K562 (cell line): ENCODE measurements around the gene CD47. TPM values are rescaled to one million over a fixed set of nuclear protein-coding genes. Genes with fewer than 3 reads are reported as not detected.

ENCODE experiments used
- ATAC-seq: fragments of 200-7000 bp; cut with Tn5 transposase; 3 replicates; pipeline ENCODE4 v1.9.1; 2020; ENCODE audit warnings: moderate library complexity
- BruUV-seq: library from RNA; stranded (reverse); fragments of 400-500 nt; replicated peaks from 2 replicates; lab custom pipeline; 2021; lab: Mats Ljungman, UMichigan
- CTCF ChIA-PET: fragments of 300-600 bp; formaldehyde crosslinking; extraction: SDS; loops from one replicate; lab custom pipeline; 2021; ENCODE audit warnings: low intra/inter-chr PET ratio; lab: Yijun Ruan, JAX
- POLR2A ChIA-PET: fragments of 300-600, 350-650 bp; sonication (Branson Sonifier 250); formaldehyde crosslinking; extraction: SDS; loops from one replicate; lab custom pipeline; 2021; ENCODE audit warnings: antibody characterized with exemption, inconsistent platforms; lab: Yijun Ruan, JAX
- DNase-seq, 4 experiments: peaks; one replicate each; pipeline versions ENCODE4 v3.0.0 to v3.0.0-alpha.2; 2011 to 2018; ENCODE audit warnings: low spot score in 3 of 4, mixed read lengths in 3 of 4; ENCODE audit errors: extremely low read depth in 1 of 4
- FAIRE-seq: peaks from 2 replicates; lab custom pipeline; 2011; peaks lifted over from hg19 to GRCh38; lab: Jason Lieb, UNC
- H2AFZ ChIP-seq: 2 replicates; pipeline ENCODE4 v1.6.0; 2011; ENCODE audit warnings: low read depth, low read length, control low read depth, inconsistent platforms
- H3K27ac ChIP-seq: fragments of 200-600 bp; 3 replicates; pipeline ENCODE4 v1.8.0; 2011; ENCODE audit warnings: low read depth, mild to moderate bottlenecking, control low read depth, inconsistent platforms, low read length, moderate library complexity, mixed read lengths; ENCODE audit errors: extremely low read depth
- H3K27me3 ChIP-seq, 2 experiments: fragments of 300-600 bp in 1 of 2; 2 replicates in 1 of 2; 3 replicates in 1 of 2; pipeline versions ENCODE4 v1.6.0 to v1.8.0; 2011; ENCODE audit warnings: inconsistent platforms in 2 of 2, low read length in 2 of 2, mild to moderate bottlenecking in 1 of 2, mixed read lengths in 1 of 2, moderate library complexity in 1 of 2; ENCODE audit not compliant: control insufficient read depth in 2 of 2, insufficient read depth in 2 of 2
- H3K36me3 ChIP-seq: fragments of 300-600 bp; 3 replicates; pipeline ENCODE4 v1.8.0; 2011; ENCODE audit warnings: mild to moderate bottlenecking, low read length, inconsistent platforms; ENCODE audit not compliant: control insufficient read depth, insufficient read depth
- H3K4me1 ChIP-seq, 2 experiments: fragments of 200-600 bp in 1 of 2; replicated peaks in 1 of 2; 2 replicates in 1 of 2; 3 replicates in 1 of 2; pipeline versions ENCODE4 v1.5.1 to v1.8.0; 2011; ENCODE audit warnings: inconsistent platforms in 2 of 2, low read length in 2 of 2, mild to moderate bottlenecking in 1 of 2, mixed read lengths in 1 of 2, moderate library complexity in 1 of 2; ENCODE audit not compliant: control insufficient read depth in 2 of 2, insufficient read depth in 2 of 2
- H3K4me2 ChIP-seq: 2 replicates; pipeline ENCODE4 v1.6.1; 2011; ENCODE audit warnings: low read length, control low read depth, inconsistent platforms, mixed read lengths; ENCODE audit not compliant: insufficient read depth
- H3K4me3 ChIP-seq: fragments of 200-600 bp; sonication (generic), shearing (Covaris generic); 2 replicates; pipeline ENCODE4 v1.5.1; 2016; ENCODE audit warnings: control low read depth, inconsistent platforms
- H3K79me2 ChIP-seq: fragments of 200-600 bp; 3 replicates; pipeline ENCODE4 v1.8.0; 2011; ENCODE audit warnings: low read length, inconsistent platforms; ENCODE audit not compliant: control insufficient read depth, insufficient read depth
- H3K9ac ChIP-seq, 2 experiments: 2 replicates each; pipeline versions ENCODE4 v1.6.0 to v1.6.1; 2011; ENCODE audit warnings: low read depth in 2 of 2, low read length in 2 of 2, control low read depth in 1 of 2, inconsistent platforms in 1 of 2, mild to moderate bottlenecking in 1 of 2, mixed read lengths in 1 of 2; ENCODE audit not compliant: insufficient read depth in 1 of 2
- H3K9me1 ChIP-seq: one replicate; pipeline ENCODE4 v1.6.0; 2011; ENCODE audit warnings: inconsistent platforms, mild to moderate bottlenecking, low read length, moderate library complexity; ENCODE audit not compliant: control insufficient read depth, insufficient read depth
- H3K9me3 ChIP-seq: replicated peaks from 2 replicates; pipeline ENCODE4 v1.5.1; 2011; ENCODE audit warnings: low read depth, low read length, inconsistent platforms; ENCODE audit not compliant: control insufficient read depth, insufficient read depth
- H4K20me1 ChIP-seq: replicated peaks from 2 replicates; pipeline ENCODE4 v1.6.1; 2011; ENCODE audit warnings: low read length, inconsistent platforms, mixed read lengths; ENCODE audit not compliant: control insufficient read depth, insufficient read depth
- NKRF ChIP-seq: fragments of 450-650 bp; IDR thresholded peaks from 2 replicates; pipeline ENCODE4 v1.6.1; 2016; ENCODE audit warnings: borderline replicate concordance
- RBM14 ChIP-seq: fragments of 200-400 bp; formaldehyde crosslinking; IDR thresholded peaks from 2 replicates; pipeline ENCODE4 v1.6.1; 2018; ENCODE audit warnings: low read depth, mild to moderate bottlenecking, low read length, moderate library complexity, borderline replicate concordance; ENCODE audit not compliant: insufficient read depth
- ZBTB34 ChIP-seq: fragments of 250-450 bp; sonication (Bioruptor Pico); IDR thresholded peaks from 2 replicates; pipeline ENCODE4 v1.8.0; 2021; ENCODE audit warnings: mild to moderate bottlenecking, moderate library complexity
- ZBTB49 ChIP-seq: sonication (generic); formaldehyde crosslinking; IDR thresholded peaks from 2 replicates; pipeline ENCODE4 v1.8.0; 2022; ENCODE audit warnings: missing genetic modification reagents, mild to moderate bottlenecking, borderline replicate concordance
- ZFP36 ChIP-seq: fragments of 150-350 bp; IDR thresholded peaks from 2 replicates; pipeline ENCODE4 v1.6.1; 2018; ENCODE audit warnings: low read length, low read depth; ENCODE audit not compliant: partially characterized antibody
- WGBS: fragments of 100-300 bp; shearing (Covaris generic); methylation state at CpG from one replicate; pipeline ENCODE4 v1.1.6; 2016; ENCODE audit warnings: low coverage, mixed read lengths; ENCODE audit not compliant: insufficient coverage; ENCODE audit errors: missing lambda C conversion rate; 5-methylcytosine and 5-hydroxymethylcytosine counted together
- in situ Hi-C: fragments of 300-500 bp; cut with MboI; formaldehyde crosslinking; loops from 4 replicates; pipeline ENCODE4 v1.15.0; 2018; ENCODE audit warnings: inconsistent platforms, mixed read lengths
- intact Hi-C: fragments of 100-400 bp; cut with micrococcal nuclease; formaldehyde crosslinking; loops from 2 replicates; pipeline ENCODE4 v1.14.2; 2022
- polyA plus RNA-seq, 8 experiments: library from polyadenylated mRNA; depleted of rRNA in 4 of 8; stranded (reverse) in 5 of 8; unstranded in 3 of 8; fragments of >200 nt; fragmentation: Nextera tagmentation in 2 of 8; fragmentation: Illumina TruSeq in 1 of 8; extraction: Ambion mirVana in 2 of 8; extraction: Trizol in 1 of 8; gene quantifications; 2 replicates each; pipeline versions ENCODE4 v1.2.1 to v1.2.3, GENCODE V29; 2011 to 2014; ENCODE audit warnings: inconsistent platforms in 1 of 8, missing spikeins in 1 of 8
- total RNA-seq, 7 experiments: library from RNA; depleted of rRNA in 6 of 7; stranded (reverse); fragments of >200 nt in 6 of 7; fragmentation: Illumina TruSeq in 2 of 7; extraction: Trizol in 2 of 7; gene quantifications; 2 replicates each; pipeline versions ENCODE4 v1.2.1 to v1.2.3, GENCODE V29; 2011 to 2021; ENCODE audit warnings: low replicate concordance in 1 of 7

Gene CD47
- total and polyA plus RNA-seq, 9 of the 15 experiments (the other 6 are each of a cell fraction or from before 2014, with no cell fraction given) = 10.2 to 62.6 (median 36.3) TPM

GRCh38 chr3:108060331-108060730 lies 30.5 kb downstream of the CD47 start:
- WGBS = 75% methylated on average over 3 of the region's 3 CpGs
- no TSS peak for BruUV-seq
- peaks cover 27% of the 10 kb centered on the region for H3K36me3 ChIP-seq
- no peak overlapping the region for H3K27ac ChIP-seq
- no peak overlapping the region for H2AFZ ChIP-seq
- no peaks in the 10 kb centered on the region for H4K20me1 ChIP-seq
- no peak overlapping the region for H3K9ac ChIP-seq
- no peaks in the 10 kb centered on the region for H3K9me3 ChIP-seq
- FAIRE-seq = no peak
- 0 out of 5 replicates have a peak, but pooled peaks cover 0 to 4% of the 10 kb centered on the region in 2 experiments for H3K4me1 ChIP-seq
- no peak overlapping the region for H3K4me3 ChIP-seq
- intact Hi-C loops = no loop called here
- DNase-seq = no peak
- H3K79me2 ChIP-seq = no peaks in the 10 kb centered on the region
- H3K9me1 ChIP-seq = no peaks in the 10 kb centered on the region
- TF ChIP-seq ZBTB34 (CRISPR knock-in tag) (no peak), NKRF (no peak), RBM14 (no peak), ZBTB49 (no peak), ZFP36 (no peak)
- ATAC-seq = no peak
- H3K27me3 ChIP-seq = no peaks in the 10 kb centered on the region
- no peak overlapping the region for H3K4me2 ChIP-seq
- in situ Hi-C loops = no loop called here
- ChIA-PET CTCF (no interaction called here), POLR2A (no interaction called here)
